ENCODE measurements around the gene CAMK1D.

DNA sequence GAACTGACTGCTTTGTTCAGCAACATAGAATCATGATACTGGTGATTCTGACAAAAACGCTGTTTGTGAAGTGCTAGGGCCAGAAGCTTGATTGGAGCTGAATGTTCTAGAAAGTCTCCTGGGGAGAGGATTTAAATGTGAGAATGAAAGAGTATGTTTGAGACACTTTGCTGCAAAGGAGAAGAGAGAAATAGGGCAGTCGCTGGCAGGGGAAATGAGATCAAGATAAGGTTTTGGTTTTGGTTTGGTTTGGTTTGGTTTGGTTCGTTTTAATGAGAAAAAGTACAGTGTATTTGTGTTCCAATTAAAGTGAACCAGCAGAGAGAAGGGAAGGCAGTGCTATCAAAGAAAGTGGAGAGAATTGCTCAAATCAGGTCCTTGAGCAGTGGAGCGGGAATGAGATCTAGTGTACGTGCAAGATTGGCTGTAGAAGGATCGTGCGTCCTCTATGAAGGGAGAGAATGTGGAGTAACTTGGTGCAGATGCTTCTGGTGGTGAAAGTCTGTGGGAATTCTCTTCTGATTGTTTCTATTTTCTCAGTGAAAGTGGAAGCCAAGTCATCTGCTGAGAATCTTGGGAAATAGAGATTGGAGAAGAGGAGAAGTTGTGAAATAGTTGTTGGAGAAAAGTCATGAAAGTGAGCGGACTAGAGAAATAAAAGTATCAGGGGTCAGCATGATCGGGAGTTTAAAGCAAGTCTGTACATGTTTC lies 381.6 kb downstream of the CAMK1D start:
- TF ChIP-seq, protein P1, sequence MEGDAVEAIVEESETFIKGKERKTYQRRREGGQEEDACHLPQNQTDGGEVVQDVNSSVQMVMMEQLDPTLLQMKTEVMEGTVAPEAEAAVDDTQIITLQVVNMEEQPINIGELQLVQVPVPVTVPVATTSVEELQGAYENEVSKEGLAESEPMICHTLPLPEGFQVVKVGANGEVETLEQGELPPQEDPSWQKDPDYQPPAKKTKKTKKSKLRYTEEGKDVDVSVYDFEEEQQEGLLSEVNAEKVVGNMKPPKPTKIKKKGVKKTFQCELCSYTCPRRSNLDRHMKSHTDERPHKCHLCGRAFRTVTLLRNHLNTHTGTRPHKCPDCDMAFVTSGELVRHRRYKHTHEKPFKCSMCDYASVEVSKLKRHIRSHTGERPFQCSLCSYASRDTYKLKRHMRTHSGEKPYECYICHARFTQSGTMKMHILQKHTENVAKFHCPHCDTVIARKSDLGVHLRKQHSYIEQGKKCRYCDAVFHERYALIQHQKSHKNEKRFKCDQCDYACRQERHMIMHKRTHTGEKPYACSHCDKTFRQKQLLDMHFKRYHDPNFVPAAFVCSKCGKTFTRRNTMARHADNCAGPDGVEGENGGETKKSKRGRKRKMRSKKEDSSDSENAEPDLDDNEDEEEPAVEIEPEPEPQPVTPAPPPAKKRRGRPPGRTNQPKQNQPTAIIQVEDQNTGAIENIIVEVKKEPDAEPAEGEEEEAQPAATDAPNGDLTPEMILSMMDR (IDR thresholded peaks at IDR 0.05; ENCODE audit: low read depth, low read length, poor library complexity, severe bottlenecking): no peak
- no peak for TF ChIP-seq EZH2phosphoT487 (IDR thresholded peaks at IDR 0.05; ENCODE audit: borderline replicate concordance, low read length)

Measured in DOHH2 (cell line).